Mesothelial cell of epicardium (in vitro differentiated cells): Measurements from ENCODE around the gene THSD4. TPM values are rescaled to one million over a fixed set of nuclear protein-coding genes. Genes with fewer than 3 reads are reported as not detected.

Source experiments
- DNase-seq, 2 experiments: peaks; one replicate each; pipeline ENCODE4 v3.0.0; 2021; ENCODE audit warnings: low spot score in 2 of 2; ENCODE audit not compliant: unreplicated experiment in 2 of 2
- H3K27ac Mint-ChIP-seq: 2 replicates; pipeline ENCODE4 v1.8.0; 2021; ENCODE audit warnings: mixed read lengths
- H3K27me3 Mint-ChIP-seq: 2 replicates; pipeline ENCODE4 v1.8.0; 2021; ENCODE audit warnings: low read depth, mixed read lengths
- H3K36me3 Mint-ChIP-seq: 2 replicates; pipeline ENCODE4 v1.8.0; 2021; ENCODE audit warnings: mixed read lengths
- H3K4me1 Mint-ChIP-seq: 2 replicates; pipeline ENCODE4 v1.8.0; 2021; ENCODE audit warnings: mixed read lengths
- H3K4me3 Mint-ChIP-seq: 2 replicates; pipeline ENCODE4 v1.8.0; 2021; ENCODE audit warnings: mild to moderate bottlenecking, moderate library complexity, mixed read lengths
- H3K9me3 Mint-ChIP-seq: 2 replicates; pipeline ENCODE4 v1.8.0; 2021; ENCODE audit warnings: mixed read lengths
- total RNA-seq: library from RNA; stranded (reverse); gene quantifications from 3 replicates; pipeline ENCODE4 v1.2.1, GENCODE V29; 2021
- TF ChIP-seq, protein P1 (sequence below): fragments of 200-600 bp; sonication (generic); IDR thresholded peaks from one replicate; pipeline ENCODE4 v1.5.0; 2021; ENCODE audit warnings: antibody characterized with exemption; ENCODE audit not compliant: unreplicated experiment

The THSD4 gene
- total RNA-seq, 1 donor from 2014 or later = 93.9 TPM

DNA sequence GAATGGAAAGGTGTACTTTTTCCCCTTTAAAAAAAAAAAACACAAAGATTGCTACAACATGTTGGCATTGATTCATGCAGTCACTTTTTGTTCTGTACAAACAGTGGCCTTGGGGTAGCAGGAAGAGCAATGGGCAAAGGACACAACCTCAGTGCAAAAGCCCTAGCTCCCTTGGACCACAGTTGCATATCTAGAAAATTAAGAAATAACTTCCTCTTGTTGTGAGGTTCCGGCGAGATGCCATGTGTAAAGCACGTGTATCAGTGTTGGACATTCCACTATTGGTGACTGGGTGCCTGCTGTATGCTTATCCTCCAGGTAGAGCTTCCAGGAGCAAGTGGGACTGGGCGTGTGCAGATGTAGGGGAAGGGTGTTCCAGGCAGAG lies 164.5 kb downstream of the THSD4 start:
- TF ChIP-seq, protein P1, sequence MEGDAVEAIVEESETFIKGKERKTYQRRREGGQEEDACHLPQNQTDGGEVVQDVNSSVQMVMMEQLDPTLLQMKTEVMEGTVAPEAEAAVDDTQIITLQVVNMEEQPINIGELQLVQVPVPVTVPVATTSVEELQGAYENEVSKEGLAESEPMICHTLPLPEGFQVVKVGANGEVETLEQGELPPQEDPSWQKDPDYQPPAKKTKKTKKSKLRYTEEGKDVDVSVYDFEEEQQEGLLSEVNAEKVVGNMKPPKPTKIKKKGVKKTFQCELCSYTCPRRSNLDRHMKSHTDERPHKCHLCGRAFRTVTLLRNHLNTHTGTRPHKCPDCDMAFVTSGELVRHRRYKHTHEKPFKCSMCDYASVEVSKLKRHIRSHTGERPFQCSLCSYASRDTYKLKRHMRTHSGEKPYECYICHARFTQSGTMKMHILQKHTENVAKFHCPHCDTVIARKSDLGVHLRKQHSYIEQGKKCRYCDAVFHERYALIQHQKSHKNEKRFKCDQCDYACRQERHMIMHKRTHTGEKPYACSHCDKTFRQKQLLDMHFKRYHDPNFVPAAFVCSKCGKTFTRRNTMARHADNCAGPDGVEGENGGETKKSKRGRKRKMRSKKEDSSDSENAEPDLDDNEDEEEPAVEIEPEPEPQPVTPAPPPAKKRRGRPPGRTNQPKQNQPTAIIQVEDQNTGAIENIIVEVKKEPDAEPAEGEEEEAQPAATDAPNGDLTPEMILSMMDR = no peak
- no peaks in the 10 kb centered on the region for H3K27me3 Mint-ChIP-seq
- H3K4me3 Mint-ChIP-seq = no peak overlapping the region
- H3K27ac Mint-ChIP-seq = peak overlapping the region; percentile 95
- no peaks in the 10 kb centered on the region for H3K9me3 Mint-ChIP-seq
- peaks cover 71% of the 10 kb centered on the region for H3K4me1 Mint-ChIP-seq
- no peaks in the 10 kb centered on the region for H3K36me3 Mint-ChIP-seq
- no peak for DNase-seq

DNA sequence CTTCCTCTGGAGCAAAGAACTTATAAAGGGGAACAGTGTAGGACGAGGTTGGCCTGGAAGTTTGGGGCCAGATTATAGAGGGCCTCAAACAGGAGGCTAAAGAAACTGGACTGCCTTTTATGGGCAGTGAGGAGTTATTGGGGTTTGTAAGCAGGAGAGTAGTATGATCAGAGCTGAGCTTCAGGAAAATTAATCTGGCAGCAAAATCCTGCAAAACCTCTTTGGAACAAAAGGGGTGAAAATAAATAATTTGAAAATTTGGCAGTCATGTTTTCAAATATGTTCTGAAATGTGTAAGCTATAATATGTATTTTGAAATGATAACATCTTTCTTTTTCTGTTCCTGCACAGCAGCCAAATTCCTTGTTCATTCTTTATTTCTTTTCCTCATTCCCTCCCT lies 164.9 kb downstream of the THSD4 start:
- no peaks in the 10 kb centered on the region for H3K36me3 Mint-ChIP-seq
- H3K27ac Mint-ChIP-seq = peak overlapping the region; percentile 88
- DNase-seq = no peak
- H3K4me3 Mint-ChIP-seq = no peak overlapping the region
- H3K4me1 Mint-ChIP-seq = peaks cover 66% of the 10 kb centered on the region
- TF ChIP-seq, protein P1 = no peak
- H3K9me3 Mint-ChIP-seq = no peaks in the 10 kb centered on the region
- no peaks in the 10 kb centered on the region for H3K27me3 Mint-ChIP-seq

DNA sequence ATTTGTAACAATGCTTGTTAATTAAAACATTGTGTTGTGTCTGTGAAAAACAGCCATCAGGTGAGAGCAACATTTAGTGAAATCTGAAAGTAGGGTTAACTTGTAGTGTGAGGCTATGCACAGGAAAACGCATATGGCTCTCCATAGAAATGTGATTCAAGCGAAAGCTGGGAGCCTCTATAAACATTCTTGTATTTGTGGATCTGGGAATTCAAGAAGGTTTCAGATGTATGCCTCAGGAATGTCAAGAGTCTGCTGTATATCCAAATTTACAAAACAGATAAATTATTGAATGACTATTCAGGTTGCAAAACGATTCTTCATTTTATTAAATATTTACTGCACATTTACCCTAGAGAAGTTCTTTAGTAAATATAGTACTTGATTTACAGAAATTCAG lies 166.0 kb downstream of the THSD4 start:
- no peaks in the 10 kb centered on the region for H3K36me3 Mint-ChIP-seq
- H3K9me3 Mint-ChIP-seq = no peaks in the 10 kb centered on the region
- no peak for DNase-seq
- no peak overlapping the region for H3K4me3 Mint-ChIP-seq
- H3K27ac Mint-ChIP-seq = peak overlapping the region; percentile 51
- H3K27me3 Mint-ChIP-seq = no peaks in the 10 kb centered on the region
- H3K4me1 Mint-ChIP-seq = peaks cover 56% of the 10 kb centered on the region
- TF ChIP-seq, protein P1 = no peak

DNA sequence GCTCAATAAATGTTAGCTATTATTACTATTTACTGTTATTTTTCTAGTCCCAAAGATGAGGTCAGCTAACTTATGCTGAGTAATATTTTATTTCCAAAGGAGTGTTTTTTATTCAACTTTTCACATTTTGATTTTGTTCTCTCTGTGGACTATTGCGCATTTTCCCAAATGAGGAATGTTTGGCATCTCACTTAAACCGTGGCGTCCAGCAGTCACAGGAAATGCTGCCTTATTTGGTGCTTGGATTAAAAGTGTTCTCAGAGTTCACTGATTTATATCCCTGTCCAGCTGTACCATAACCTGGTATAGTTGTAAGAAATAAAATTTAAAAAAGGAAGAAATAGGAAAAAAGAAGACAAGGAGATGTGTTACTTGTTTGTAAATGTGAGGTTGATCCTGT lies 166.8 kb downstream of the THSD4 start:
- no peak for DNase-seq
- no peaks in the 10 kb centered on the region for H3K27me3 Mint-ChIP-seq
- peak overlapping the region; percentile 16 for H3K27ac Mint-ChIP-seq
- H3K36me3 Mint-ChIP-seq = no peaks in the 10 kb centered on the region
- H3K4me1 Mint-ChIP-seq = peaks cover 51% of the 10 kb centered on the region
- H3K9me3 Mint-ChIP-seq = no peaks in the 10 kb centered on the region
- TF ChIP-seq, protein P1 = no peak
- no peak overlapping the region for H3K4me3 Mint-ChIP-seq

DNA sequence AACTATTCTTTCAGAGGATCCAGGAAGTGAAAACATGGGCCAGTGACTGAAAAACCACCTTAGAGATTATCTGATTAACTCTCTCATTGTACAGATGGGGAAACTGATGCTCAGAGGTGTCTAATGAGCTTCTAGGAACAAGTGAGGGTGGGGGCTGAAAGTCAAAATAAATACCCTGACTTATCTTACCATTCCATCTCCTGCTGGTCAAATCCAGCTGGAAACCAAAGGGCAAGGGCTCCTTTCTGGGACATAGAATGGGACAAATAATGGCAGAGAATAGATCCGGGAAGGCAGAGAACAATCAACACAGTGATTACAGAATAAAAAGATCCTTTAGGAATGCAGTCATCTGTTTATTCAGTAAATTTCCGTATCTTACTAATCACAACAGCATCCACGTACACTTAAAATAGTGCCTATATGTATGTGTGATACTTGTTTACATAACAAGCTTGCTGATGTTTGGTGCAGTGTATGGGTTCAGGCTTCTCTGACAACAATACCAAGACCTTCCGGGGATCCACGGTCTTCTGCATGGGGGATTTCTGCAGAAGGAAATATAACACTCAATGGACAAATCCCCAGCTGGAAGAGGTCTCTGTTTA lies 173.2 kb downstream of the THSD4 start:
- no peak overlapping the region for H3K27ac Mint-ChIP-seq
- H3K4me1 Mint-ChIP-seq = peaks cover under 1% of the 10 kb centered on the region
- H3K9me3 Mint-ChIP-seq = peaks cover 9% of the 10 kb centered on the region
- H3K27me3 Mint-ChIP-seq = no peaks in the 10 kb centered on the region
- DNase-seq = no peak
- H3K36me3 Mint-ChIP-seq = peaks cover 12% of the 10 kb centered on the region
- no peak overlapping the region for H3K4me3 Mint-ChIP-seq
- TF ChIP-seq, protein P1 = no peak

DNA sequence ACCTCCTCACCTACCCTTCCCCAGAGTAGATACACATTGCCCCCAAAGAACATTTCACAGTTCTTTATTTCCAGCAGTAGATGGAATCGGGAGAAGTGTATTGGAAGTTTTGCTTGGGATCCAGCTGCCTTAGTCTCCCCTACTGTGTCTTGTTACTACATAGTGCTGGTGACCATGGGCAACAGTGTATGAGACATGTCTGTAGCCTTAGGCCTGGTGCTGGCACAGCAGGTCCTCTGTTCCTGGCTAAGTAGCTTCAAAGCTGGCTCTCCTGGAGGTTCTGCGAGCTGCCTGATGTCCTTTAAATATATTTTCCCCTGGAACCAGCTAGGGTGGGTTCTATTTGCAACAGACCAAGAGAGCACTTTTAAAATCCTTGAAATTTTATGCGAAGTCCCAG lies 174.7 kb downstream of the THSD4 start:
- DNase-seq = no peak
- TF ChIP-seq, protein P1 = no peak
- Mint-ChIP-seq H3K27ac (no peak overlapping the region), H3K27me3 (no peaks in the 10 kb centered on the region), H3K9me3 (peaks cover 9% of the 10 kb centered on the region), H3K4me3 (no peak overlapping the region), H3K4me1 (peaks cover 16% of the 10 kb centered on the region), H3K36me3 (peaks cover 14% of the 10 kb centered on the region)
